B cell (primary cell): ENCODE measurements around the gene NCAM1. TPM values are rescaled to one million over a fixed set of nuclear protein-coding genes. Genes with fewer than 3 reads are reported as not detected.

Experiments
- ATAC-seq: fragments of 200-7000 bp; cut with Tn5 transposase; one replicate; pipeline ENCODE4 v1.10.0; 2021; ENCODE audit warnings: low read depth, mild to moderate bottlenecking, moderate number of reproducible peaks, moderate library complexity
- CTCF ChIA-PET: fragments of 350-600 bp; sonication (Branson Sonifier 250); formaldehyde crosslinking; loops from one replicate; lab custom pipeline; 2021; ENCODE audit warnings: antibody characterized with exemption, inconsistent platforms; lab: Charles Lee
- POLR2A ChIA-PET: fragments of 350-600 bp; sonication (Branson Sonifier 250); formaldehyde crosslinking; loops from one replicate; lab custom pipeline; 2021; ENCODE audit warnings: antibody characterized with exemption; lab: Charles Lee
- DNase-seq: peaks from one replicate; pipeline ENCODE4 v3.0.0; 2013
- H2AFZ ChIP-seq: 2 replicates; pipeline ENCODE4 v1.6.1; 2012; ENCODE audit warnings: mild to moderate bottlenecking, low read depth, low read length; ENCODE audit not compliant: insufficient read depth, poor library complexity, severe bottlenecking
- H3K27ac ChIP-seq, 2 donors: 1 replicate in 1 of 2; 2 replicates in 1 of 2; pipeline ENCODE4 v1.5.1; 2012 to 2013; ENCODE audit warnings: low read length in 2 of 2, mild to moderate bottlenecking in 2 of 2, moderate library complexity in 1 of 2
- H3K27me3 ChIP-seq, 4 experiments: fragments of 200-600 bp in 1 of 4; sonication (generic) in 1 of 4; replicated peaks in 1 of 4; 1 replicate in 2 of 4; 2 replicates in 2 of 4; pipeline versions ENCODE4 v1.6.1 to v1.7.0; 2013 to 2016; ENCODE audit warnings: low read length in 3 of 4, mild to moderate bottlenecking in 2 of 4, mixed read lengths in 1 of 4, moderate library complexity in 1 of 4; ENCODE audit not compliant: insufficient read depth in 4 of 4, control insufficient read depth in 3 of 4; ENCODE audit errors: control extremely low read depth in 1 of 4
- H3K36me3 ChIP-seq, 2 experiments: replicated peaks in 1 of 2; 1 replicate in 1 of 2; 2 replicates in 1 of 2; pipeline versions ENCODE4 v1.6.1 to v1.7.1; 2013; ENCODE audit warnings: low read length in 1 of 2; ENCODE audit not compliant: insufficient read depth in 2 of 2, control insufficient read depth in 1 of 2; ENCODE audit errors: control extremely low read depth in 1 of 2, extremely low read depth in 1 of 2
- H3K4me1 ChIP-seq, 2 donors: fragments of 200-600 bp in 1 of 2; sonication (generic) in 1 of 2; 1 replicate in 1 of 2; 2 replicates in 1 of 2; pipeline versions ENCODE4 v1.5.1 to v1.6.1; 2013 to 2017; ENCODE audit warnings: low read length in 2 of 2; ENCODE audit not compliant: control insufficient read depth in 2 of 2, insufficient read depth in 2 of 2
- H3K4me2 ChIP-seq: replicated peaks from 2 replicates; pipeline ENCODE3; 2012; ENCODE audit warnings: mild to moderate bottlenecking, low read depth, low read length; ENCODE audit not compliant: poor library complexity, severe bottlenecking
- H3K4me3 ChIP-seq, 5 experiments: fragments of 200-600 bp in 1 of 5; sonication (generic) in 1 of 5; 1 replicate in 3 of 5; 2 replicates in 2 of 5; pipeline versions ENCODE4 v1.5.1 to v1.7.0; 2011 to 2016; ENCODE audit warnings: low read length in 4 of 5, mild to moderate bottlenecking in 4 of 5, low read depth in 2 of 5, control low read depth in 1 of 5, moderate library complexity in 1 of 5; ENCODE audit not compliant: insufficient read depth in 1 of 5; ENCODE audit errors: control extremely low read depth in 1 of 5, extremely low read depth in 1 of 5
- H3K79me2 ChIP-seq: fragments of 200-600 bp; sonication (generic); one replicate; pipeline ENCODE4 v1.6.0; 2016; ENCODE audit warnings: low read length; ENCODE audit not compliant: control insufficient read depth, insufficient read depth
- H3K9ac ChIP-seq: fragments of 200-600 bp; sonication (generic); 2 replicates; pipeline ENCODE4 v1.6.1; 2017; ENCODE audit warnings: mild to moderate bottlenecking, low read length, moderate library complexity
- H3K9me3 ChIP-seq, 3 donors: one replicate each; pipeline versions ENCODE4 v1.6.1 to v1.7.1; 2013; ENCODE audit warnings: low read length in 2 of 3; ENCODE audit not compliant: control insufficient read depth in 2 of 3, insufficient read depth in 1 of 3; ENCODE audit errors: control extremely low read depth in 1 of 3
- H4K20me1 ChIP-seq: 2 replicates; pipeline ENCODE4 v1.6.0; 2012; ENCODE audit warnings: mild to moderate bottlenecking, low read length; ENCODE audit not compliant: insufficient read depth, control insufficient read depth, poor library complexity, severe bottlenecking
- H3K27ac Mint-ChIP-seq: one replicate; pipeline ENCODE4 v1.8.0; 2021; ENCODE audit warnings: mixed read lengths
- H3K27me3 Mint-ChIP-seq: one replicate; pipeline ENCODE4 v1.8.0; 2021; ENCODE audit warnings: mixed read lengths
- H3K4me1 Mint-ChIP-seq: one replicate; pipeline ENCODE4 v1.8.0; 2021; ENCODE audit warnings: mixed read lengths
- H3K4me3 Mint-ChIP-seq: one replicate; pipeline ENCODE4 v1.8.0; 2021; ENCODE audit warnings: mixed read lengths
- H3K9me3 Mint-ChIP-seq: one replicate; pipeline ENCODE4 v1.8.0; 2022; ENCODE audit warnings: mixed read lengths; ENCODE audit not compliant: insufficient read depth
- CTCF ChIP-seq: fragments of 200-600 bp; IDR thresholded peaks from one replicate; pipeline ENCODE4 v1.8.0; 2022; ENCODE audit warnings: antibody characterized with exemption, mild to moderate bottlenecking
- EZH2 ChIP-seq: IDR thresholded peaks from 2 replicates; pipeline ENCODE4 v1.6.1; 2012; ENCODE audit warnings: borderline replicate concordance, low read depth, mild to moderate bottlenecking, moderate library complexity, low read length; ENCODE audit not compliant: insufficient read depth, poor library complexity, severe bottlenecking
- whole genome bisulfite sequencing: methylation state at CpG from one replicate; pipeline ENCODE4 v1.1.5; 2013; ENCODE audit warnings: missing lambda C conversion rate; ENCODE audit not compliant: insufficient coverage; 5-methylcytosine and 5-hydroxymethylcytosine counted together
- intact Hi-C: fragments of 100-400 bp; cut with micrococcal nuclease; formaldehyde crosslinking; loops from one replicate; pipeline ENCODE4 v1.10.0; 2022
- polyA plus RNA-seq: library from polyadenylated mRNA; depleted of rRNA; stranded (reverse); fragments of >200 nt; gene quantifications from 2 replicates; pipeline ENCODE4 v1.2.3, GENCODE V29; 2012
- total RNA-seq, 2 donors: library from RNA; stranded (reverse); fragments of 120-200 nt in 1 of 2; gene quantifications; 1 replicate in 1 of 2; 2 replicates in 1 of 2; pipeline versions ENCODE4 v1.2.3 to v1.2.4, GENCODE V29; 2013 to 2022

NCAM1 gene
- total and polyA plus RNA-seq, 2 donors (not counting 1 experiment from before 2014, with no cell fraction given), result 0.37 TPM; not detected in 1

- H3K27ac ChIP-seq, result no peak overlapping the region
- no peak overlapping the region for H3K9ac ChIP-seq
- H2AFZ ChIP-seq, result no peak overlapping the region
- no peaks in the 10 kb centered on the region for H3K79me2 ChIP-seq
- intact Hi-C loops, result no loop called here
- H3K4me2 ChIP-seq, result no peak overlapping the region
- ChIA-PET CTCF (interaction anchor here (1.2 kb wide), 1 partner anchor 18 kb away, joined by 3 read pairs; no protein-coding TSS in a partner anchor), POLR2A (no interaction called here)
- no peak for TF ChIP-seq EZH2
- no peak for TF ChIP-seq CTCF
- no peaks in the 10 kb centered on the region for H3K36me3 ChIP-seq
- no peaks in the 10 kb centered on the region for H4K20me1 ChIP-seq
- Mint-ChIP-seq H3K4me1 (no peaks in the 10 kb centered on the region), H3K4me3 (no peak overlapping the region), H3K27me3 (peaks cover 9% of the 10 kb centered on the region), H3K9me3 (no peaks in the 10 kb centered on the region), H3K27ac (no peak overlapping the region)
- no peak for ATAC-seq
- H3K4me3 ChIP-seq, result no peak overlapping the region
- no peaks in the 10 kb centered on the region for H3K4me1 ChIP-seq
- no peaks in the 10 kb centered on the region for H3K27me3 ChIP-seq
- DNase-seq, result no peak
- H3K9me3 ChIP-seq, result no peaks in the 10 kb centered on the region
- 73% methylated on average over 4 of the region's 5 CpGs for WGBS
Measured at GRCh38 chr11:113272281-113272680, 311.1 kb downstream of the NCAM1 start.

- Histone ChIP-seq H3K36me3 (no peaks in the 10 kb centered on the region), H3K9ac (no peak overlapping the region), H3K4me3 (no peak overlapping the region), H3K27me3 (no peaks in the 10 kb centered on the region), H3K27ac (no peak overlapping the region), H3K4me2 (no peak overlapping the region), H3K4me1 (no peaks in the 10 kb centered on the region), H3K9me3 (no peaks in the 10 kb centered on the region), H3K79me2 (no peaks in the 10 kb centered on the region), H2AFZ (no peak overlapping the region), H4K20me1 (no peaks in the 10 kb centered on the region)
- no peak for ATAC-seq
- ChIA-PET POLR2A (no interaction called here), CTCF (interaction anchor here (1.2 kb wide), 1 partner anchor 17 kb away, joined by 3 read pairs; no protein-coding TSS in a partner anchor)
- TF ChIP-seq CTCF (no peak), EZH2 (no peak)
- intact Hi-C loops, result no loop called here
- H3K27me3 Mint-ChIP-seq, result peaks cover 8% of the 10 kb centered on the region
- 87% methylated on average over 33 of the region's 34 CpGs for WGBS
- no peak overlapping the region for H3K4me3 Mint-ChIP-seq
- DNase-seq, result no peak
- H3K9me3 Mint-ChIP-seq, result no peaks in the 10 kb centered on the region
- no peak overlapping the region for H3K27ac Mint-ChIP-seq
- H3K4me1 Mint-ChIP-seq, result no peaks in the 10 kb centered on the region
Measured at GRCh38 chr11:113272927-113273615, 311.9 kb downstream of the NCAM1 start.
